GM20431 (cell line): ENCODE measurements around the gene F11R.
"Not testable (repeated sequence)": the region's sequence is repeated elsewhere in the genome, so short reads cannot be mapped to it uniquely, and the experiment has no call there.

Experiments used
- in situ Hi-C: fragments of 300-500 bp; cut with MseI, MboI; formaldehyde crosslinking; loops from one replicate; pipeline ENCODE4 v1.15.0; 2020; ENCODE audit warnings: low sequenced_read_pairs; ENCODE audit not compliant: unreplicated experiment

The F11R gene

DNA sequence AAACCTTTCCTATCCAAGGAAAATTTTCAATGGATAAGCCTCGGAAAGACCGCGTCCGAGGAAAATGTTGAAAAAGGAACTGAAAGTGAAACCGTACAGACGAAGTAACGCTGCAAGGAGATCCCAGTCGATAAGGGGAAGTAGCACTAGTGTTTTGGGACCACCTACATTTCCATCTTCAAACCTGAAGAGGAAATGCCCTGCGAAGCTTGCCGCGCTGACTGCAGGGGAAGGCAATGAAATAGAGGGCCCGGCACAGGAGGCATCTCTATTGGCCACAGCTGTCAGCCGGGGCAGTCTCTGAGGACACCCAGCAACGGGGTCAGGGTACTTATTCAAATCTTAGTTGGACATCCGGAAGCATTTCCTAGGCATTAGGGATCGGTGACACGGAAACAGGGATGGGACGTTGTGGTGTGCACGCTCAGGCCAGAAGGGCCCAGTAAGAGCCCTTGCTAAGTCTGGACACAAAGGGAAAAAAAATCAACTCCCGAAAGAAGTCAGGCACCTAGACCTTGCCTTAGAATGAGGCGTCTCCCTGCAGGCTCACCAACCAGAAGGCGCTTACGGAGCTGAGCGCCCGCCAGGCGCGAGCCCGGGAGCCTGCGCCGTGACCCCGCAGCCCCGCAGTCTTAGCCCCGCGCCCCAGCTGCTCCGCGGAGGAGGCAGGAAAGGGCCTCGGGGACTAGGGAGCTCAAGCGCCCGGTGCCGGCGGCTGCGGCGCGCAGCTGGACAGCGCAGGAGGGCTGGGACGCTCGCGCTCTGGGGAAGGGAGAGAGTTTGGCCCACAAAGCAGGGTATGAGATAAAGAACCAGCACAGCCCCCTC is 24.2 kb upstream of the F11R start:
- in situ Hi-C loops: no loop called here

- in situ Hi-C loops: no loop called here
Observed at GRCh38 chr1:161044535-161044907, 23.6 kb upstream of the F11R start.

DNA sequence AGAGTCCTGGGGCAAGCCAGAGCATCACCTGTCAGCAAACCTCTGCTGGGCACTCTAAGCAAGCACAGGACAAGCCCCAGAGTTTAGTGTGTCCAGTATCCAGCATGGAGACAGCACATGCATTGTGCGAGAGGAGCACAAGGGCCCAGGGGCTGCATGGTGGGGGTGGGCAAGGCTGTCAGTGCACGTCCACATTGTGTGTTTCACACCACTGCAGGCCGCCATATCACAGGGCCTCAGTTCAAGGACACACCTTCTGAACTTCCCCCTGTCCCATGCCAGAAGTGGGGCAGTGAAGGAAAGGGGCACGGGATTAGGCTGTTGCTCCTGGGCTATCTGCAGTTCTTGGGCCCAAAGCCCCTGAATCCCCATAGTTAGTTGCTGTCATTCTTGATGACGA is 18.6 kb upstream of the F11R start:
- in situ Hi-C loops: no loop called here

DNA sequence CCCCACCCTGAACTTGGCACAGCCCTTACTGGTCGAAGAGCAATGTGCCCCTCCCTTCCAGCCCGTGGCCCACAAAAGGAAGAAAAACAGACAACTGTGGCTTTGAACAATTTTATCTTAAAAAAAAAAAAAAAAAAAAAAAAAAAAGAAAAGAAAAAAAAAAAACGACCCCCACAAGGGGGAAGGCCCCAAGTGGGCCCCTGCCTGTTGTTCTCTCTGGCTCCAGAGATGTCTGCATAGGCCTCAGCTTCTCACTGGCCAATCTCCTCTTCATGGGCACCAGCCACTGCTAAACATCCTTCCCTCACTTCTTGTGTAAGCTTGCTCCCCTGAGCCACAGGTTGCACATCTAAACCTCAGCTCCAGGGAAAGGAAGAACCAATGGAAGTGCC is 18.2 kb upstream of the F11R start:
- in situ Hi-C loops: no loop called here

DNA sequence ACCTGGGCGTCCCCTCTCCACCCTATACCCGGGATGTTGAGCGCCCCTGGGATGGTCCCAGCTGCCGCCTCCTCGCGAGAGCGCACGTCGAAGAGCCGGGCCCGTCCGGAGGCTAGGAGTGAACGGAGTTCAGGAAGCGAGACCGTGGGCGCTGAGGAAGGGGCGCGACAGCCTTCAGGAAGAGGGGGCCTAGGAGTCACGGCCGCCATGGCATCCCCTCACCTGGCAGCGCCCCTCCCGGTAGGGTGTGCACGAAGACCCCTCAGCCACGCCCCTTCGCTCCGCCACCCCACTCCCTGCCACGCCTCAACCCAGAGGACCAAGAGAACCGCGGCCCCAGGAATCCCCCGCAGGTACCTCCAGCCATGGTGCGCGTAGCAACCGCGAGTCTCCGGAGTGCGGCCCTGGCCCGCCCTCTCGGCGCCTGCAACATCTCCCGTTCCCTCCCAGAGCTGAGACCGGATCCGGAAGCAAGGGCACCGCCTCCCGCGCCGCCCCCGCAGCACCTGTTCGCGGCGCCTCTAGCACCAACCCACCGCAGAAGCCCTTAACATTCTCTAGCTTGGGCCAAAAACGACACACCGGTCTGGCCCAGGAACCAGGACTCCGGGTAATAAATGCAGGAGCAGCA is 17.7 kb upstream of the F11R start, which contains the start of gene TSTD1:
TSS of gene TSTD1 (minus strand) at position 442 of the 631 bp plus-strand sequence. CDS start at position 367, 75 bp downstream.
- in situ Hi-C loops: no loop called here

DNA sequence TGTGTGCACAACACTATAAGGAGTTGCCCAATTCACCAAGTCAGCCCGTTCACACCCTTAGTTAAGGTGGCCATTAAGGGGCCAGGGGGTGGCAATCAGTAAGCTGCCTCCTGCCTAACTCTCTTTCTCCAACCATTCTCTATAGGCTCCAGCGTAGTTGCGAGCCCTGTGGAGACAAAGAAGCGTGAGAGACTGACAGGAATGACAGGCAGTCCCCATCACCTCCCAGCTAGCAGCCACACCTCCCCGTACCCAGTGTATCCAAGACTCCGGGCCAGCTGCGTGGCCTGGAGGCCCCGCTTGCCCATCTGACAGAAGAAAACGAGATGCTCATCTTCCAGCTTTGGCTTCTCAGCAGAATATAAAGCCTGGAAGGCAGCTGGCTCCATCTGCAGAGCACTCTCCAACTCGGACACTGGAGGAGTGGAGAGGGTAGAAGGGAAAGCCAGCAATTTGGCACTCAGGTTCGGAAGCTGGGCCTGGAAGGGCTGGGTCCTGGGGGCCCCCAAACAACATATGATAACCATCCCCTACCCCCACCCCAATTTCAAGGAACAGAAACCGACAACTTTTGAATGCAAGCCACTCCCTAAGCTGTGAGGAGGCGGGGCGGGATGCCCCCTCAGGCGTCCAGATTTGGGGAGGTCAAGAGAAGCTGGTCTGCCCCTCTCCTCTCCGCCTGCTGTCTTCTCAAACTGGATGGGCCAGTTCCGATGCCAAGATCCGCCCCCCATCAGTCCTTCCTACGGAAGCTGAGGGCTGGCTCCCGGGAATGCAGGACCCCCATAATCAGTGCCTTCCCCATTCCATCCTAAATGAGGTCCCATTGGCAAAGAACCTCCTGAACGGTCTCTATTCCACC is 16.9 kb upstream of the F11R start:
- in situ Hi-C loops: no loop called here

GRCh38 chr1:161033751-161034150 is 12.8 kb upstream of the F11R start:
- in situ Hi-C loops: no loop called here

- in situ Hi-C loops: no loop called here
Observed at GRCh38 chr1:161032409-161032808, 11.5 kb upstream of the F11R start.

GRCh38 chr1:161031874-161032273 is 10.9 kb upstream of the F11R start:
- in situ Hi-C loops: no loop called here

DNA sequence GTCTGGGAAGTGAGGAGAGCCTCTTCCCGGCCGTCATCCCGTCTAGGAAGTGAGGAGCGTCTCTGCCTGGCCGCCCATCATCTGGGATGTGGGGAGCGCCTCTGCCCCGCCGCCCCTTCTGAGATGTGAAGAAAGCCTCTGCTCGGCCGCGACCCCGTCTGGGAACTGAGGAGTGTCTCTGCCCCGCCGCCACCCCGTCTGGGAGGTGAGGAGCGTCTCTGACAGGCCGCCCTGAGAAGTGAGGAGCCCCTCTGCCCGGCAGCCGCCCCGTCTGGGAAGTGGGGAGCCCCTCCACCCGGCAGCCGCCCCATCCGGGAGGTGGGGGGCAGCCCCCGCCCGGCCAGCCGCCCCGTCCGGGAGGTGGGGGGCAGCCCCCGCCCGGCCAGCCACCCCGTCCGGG is 8.5 kb upstream of the F11R start:
- in situ Hi-C loops: not testable (repeated sequence)

DNA sequence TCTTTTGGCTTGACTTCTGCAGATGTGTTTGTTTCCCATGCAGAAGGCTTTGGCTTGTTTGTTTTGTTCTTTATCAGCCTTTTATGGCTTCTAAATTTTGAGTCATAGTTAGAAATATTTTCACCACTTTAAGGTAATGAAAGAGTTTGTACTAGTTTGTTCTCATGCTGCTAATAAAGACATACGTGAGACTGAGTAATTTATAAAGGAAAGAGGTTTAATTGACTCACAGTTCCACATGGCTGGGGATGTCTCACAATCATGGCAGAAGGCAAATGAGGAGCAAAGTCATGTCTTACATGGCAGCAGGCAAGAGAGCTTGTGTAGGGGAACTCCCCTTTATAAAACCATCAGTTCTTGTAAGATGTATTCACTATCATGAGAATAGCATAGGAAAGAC is 6.0 kb upstream of the F11R start:
- in situ Hi-C loops: not testable (repeated sequence)

DNA sequence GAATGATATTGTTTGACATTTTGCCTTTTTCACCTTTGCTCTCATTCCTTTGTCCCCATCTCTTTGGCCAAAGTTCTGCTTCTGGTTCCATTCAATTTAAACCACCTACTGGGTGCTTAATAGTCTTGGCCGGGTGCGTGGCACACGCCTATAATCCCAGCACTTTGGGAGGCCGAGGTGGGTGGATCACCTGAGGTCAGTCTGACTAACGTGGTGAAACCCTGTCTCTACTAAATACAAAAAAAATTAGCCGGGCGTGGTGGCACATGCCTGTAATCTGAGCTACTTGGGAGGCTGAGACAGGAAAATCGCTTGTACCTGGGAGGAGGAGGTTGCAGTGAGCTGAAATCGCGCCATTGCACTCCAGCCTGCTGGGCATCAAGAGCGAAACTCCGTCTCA is 1.5 kb upstream of the F11R start:
- in situ Hi-C loops: not testable (repeated sequence)

- in situ Hi-C loops: no loop called here
Observed at GRCh38 chr1:161021970-161022353, 1.0 kb upstream of the F11R start.

- in situ Hi-C loops: no loop called here
Observed at GRCh38 chr1:161021165-161021969, 415 bp upstream of the F11R start.

DNA sequence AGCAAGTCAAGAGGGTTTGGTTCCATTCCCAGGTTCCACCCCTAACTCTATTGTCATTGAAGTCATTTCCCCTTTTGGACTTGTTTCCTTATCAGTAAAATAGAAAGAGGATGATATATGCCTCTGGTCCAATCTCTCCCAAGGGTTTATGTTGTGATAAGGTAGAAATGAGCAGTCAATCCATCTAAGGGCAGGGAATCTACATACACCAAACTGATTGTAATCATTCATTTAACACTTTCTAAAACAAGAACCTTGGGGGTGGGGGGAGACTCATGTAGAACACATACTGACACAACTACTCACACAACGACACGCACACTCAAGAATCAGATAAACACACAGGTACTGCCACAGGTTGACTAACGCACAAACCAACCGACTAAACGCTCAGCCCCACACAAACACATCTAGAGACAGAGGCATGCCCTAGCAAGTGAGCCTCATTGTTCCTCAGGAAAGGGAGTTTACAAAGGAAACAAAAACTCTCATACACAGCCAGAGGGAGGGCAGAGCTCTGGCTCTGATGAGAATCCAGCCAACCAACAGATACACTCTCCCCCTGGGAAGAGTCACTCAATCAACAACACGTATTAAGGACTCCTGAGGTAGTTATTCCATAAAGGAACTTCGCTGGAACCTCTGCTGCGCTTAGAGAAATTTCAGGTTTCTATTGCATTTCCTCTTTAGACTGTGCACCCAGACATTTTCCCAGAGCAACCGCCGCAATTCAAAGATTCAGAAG is 1.0 kb downstream of the F11R start:
- in situ Hi-C loops: no loop called here

DNA sequence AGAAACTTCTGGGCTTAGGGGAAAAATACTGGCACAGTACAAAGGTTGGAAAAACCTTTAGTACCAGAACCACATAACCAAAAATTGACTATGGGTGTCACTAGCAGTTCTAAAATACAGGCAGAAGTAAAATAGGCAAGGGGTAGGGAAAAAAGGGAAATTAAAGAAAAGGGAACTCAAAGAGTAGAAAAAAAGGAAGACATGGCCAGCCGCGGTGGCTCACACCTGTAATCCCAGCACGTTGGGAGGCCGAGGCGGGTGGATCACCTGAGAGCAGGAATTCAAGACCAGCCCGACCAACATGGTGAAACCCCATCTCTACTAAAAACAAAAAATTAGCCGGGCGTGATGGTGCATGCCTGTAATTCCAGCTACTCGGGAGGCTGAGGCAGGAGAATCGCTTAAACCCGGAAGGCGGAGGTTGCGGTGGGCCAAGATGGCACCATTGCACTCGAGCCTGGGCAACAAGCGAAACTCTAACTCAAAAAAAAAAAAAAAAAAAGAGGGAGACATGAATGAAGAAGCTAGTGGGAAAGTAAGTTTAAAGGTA is 1.8 kb downstream of the F11R start:
- in situ Hi-C loops: not testable (repeated sequence)

DNA sequence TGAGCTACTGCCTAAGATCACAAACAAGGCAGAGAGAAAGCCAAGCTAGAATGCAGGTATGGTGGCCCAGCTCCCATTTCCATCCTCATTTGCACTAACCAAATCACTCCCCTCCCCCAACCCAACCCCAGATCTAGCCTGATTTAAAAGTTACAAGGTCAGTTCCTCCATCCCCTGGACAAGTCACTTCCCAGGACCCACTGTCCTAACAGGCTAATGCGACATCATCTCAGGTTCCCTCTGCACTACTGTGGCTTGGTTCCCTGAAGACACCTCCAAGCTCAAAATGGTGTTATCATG is 2.4 kb downstream of the F11R start:
- in situ Hi-C loops: no loop called here

DNA sequence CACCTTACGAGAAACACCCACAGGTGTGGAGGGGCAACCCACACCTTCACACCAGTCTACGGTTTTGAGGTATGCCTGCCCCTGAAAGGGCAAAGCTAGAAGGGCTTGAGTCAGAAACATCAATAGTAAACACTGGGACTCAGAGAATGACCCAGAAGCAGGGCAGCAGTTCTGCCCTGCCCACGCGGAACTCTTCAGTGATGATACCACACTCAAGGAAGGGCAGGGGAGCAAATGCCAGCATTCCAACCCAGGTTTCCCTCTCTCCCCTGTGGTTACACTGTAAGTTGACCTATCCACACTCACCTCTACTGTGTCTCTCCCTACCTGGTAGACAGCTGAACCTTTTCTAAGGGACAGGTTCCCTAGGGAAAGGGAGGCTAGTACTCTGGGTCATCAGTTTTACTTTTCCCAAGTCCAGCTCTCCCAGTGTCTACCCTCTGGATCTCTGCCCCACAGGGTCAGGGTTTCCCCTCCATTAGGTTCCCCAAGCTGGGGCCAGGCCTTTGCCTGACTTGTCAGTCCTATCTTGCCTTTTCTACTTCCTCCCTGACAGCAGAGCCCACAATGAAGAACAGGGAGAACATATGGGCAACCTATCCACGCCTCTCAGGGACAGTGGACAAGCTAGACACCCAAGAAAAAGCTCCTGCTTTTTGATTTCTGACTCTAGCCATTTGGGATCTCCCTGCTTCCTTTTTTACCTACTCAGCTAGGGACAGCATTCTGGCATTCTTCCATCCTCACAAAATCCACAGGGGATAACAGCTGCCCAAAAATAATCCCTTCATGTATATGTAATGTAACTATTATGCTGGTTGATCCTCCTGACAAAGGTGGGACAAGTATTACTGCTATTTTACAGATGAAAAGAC is 3.0 kb downstream of the F11R start:
- in situ Hi-C loops: no loop called here
